ENCODE data around the gene MPP3. TPM values are rescaled to one million over a fixed set of nuclear protein-coding genes. Genes with fewer than 3 reads are reported as not detected.

MPP3 gene
- total and polyA plus RNA-seq, 2 of the 4 experiments (the other 2 are of a cell fraction): 5.7 to 11.9 TPM

- H4K8ac ChIP-seq (ENCODE audit: low read depth in 2 of 2, low read length in 2 of 2): no peak overlapping the region
- H3K4me1 ChIP-seq (ENCODE audit: control insufficient read depth, insufficient read depth, low read length): peaks cover 2% of the 10 kb centered on the region; the same call in 1 of the 2 replicates
- DNase-seq (peak; percentile 51), ATAC-seq (ENCODE audit: low read depth) (peak; percentile 56; the same call in 1 of the 2 replicates)
- H4K5ac ChIP-seq (ENCODE audit: low read depth, low read length): no peak overlapping the region
- no peak overlapping the region for H3K23ac ChIP-seq (ENCODE audit: low read depth, low read length)
- H2BK20ac ChIP-seq (ENCODE audit: low read depth, low read length): no peak overlapping the region
- no peaks in the 10 kb centered on the region for H3K9me1 ChIP-seq (ENCODE audit: insufficient read depth, low read length)
- H2AK5ac ChIP-seq (ENCODE audit: low read depth, low read length): no peak overlapping the region
- no peak overlapping the region for H2BK5ac ChIP-seq (ENCODE audit: low read depth, low read length, poor library complexity, severe bottlenecking)
- intact Hi-C loops (cut with micrococcal nuclease): no loop called here
- ChIA-PET POLR2A (ENCODE audit: unreplicated experiment) (interaction anchor here (0.6 kb wide), 1 partner anchor 11 kb away, joined by 3 read pairs; no protein-coding TSS in a partner anchor), CTCF (interaction anchor here (0.6 to 2.0 kb wide), 9 partner anchors 9 to 114 kb away, joined by 3 to 14 read pairs (median 4); partner anchors contain the start of genes CD300LG and MPP3)
- no peaks in the 10 kb centered on the region for H3K27me3 ChIP-seq (ENCODE audit: control insufficient read depth, insufficient read depth, low read length)
- H3K4ac ChIP-seq (ENCODE audit: low read depth, low read length): no peak overlapping the region
- no peaks in the 10 kb centered on the region for H3K9me3 ChIP-seq (ENCODE audit: control insufficient read depth, insufficient read depth, low read length)
- H3K9ac ChIP-seq (ENCODE audit: low read depth, low read length): no peak overlapping the region
- no peak overlapping the region for H2AFZ ChIP-seq (replicated peaks; ENCODE audit: low read length, poor library complexity)
- in situ Hi-C loops (cut with MboI; ENCODE audit: low sequenced_read_pairs): no loop called here
- no peaks in the 10 kb centered on the region; the same call in 1 of the 2 replicates for H4K20me1 ChIP-seq (ENCODE audit: insufficient read depth, low read length)
- TF ChIP-seq RFX5 (IDR thresholded peaks at IDR 0.05; ENCODE audit: low read depth, low read length) (no peak), NFE2L2 (IDR thresholded peaks at IDR 0.05; ENCODE audit: low read depth, low read length) (no peak), ELK1 (IDR thresholded peaks at IDR 0.05; ENCODE audit: borderline replicate concordance, low read depth, low read length) (no peak), SMC3 (IDR thresholded peaks at IDR 0.05; ENCODE audit: low read depth, low read length) (peak; percentile 43; the same call in 1 of the 2 replicates), RAD21 (IDR thresholded peaks at IDR 0.05; ENCODE audit: low read length) (peak; percentile 55), CTCF (conservative IDR thresholded peaks at IDR 0.05; ENCODE audit: low read depth, low read length) (peak; percentile 75)
- peak overlapping the region; percentile 53 for H2AK9ac ChIP-seq (replicated peaks; ENCODE audit: low read depth, low read length, poor library complexity)
- H2BK15ac ChIP-seq (ENCODE audit: low read depth, low read length): no peak overlapping the region
- H3K79me1 ChIP-seq (ENCODE audit: low read depth in 1 of 2, low read length in 2 of 2): peaks cover 0 to 3% of the 10 kb centered on the region in 2 experiments; a peak in 1 of 4 replicates
- no peak overlapping the region for H3K14ac ChIP-seq (replicated peaks; ENCODE audit: low read depth, low read length)
- no peak overlapping the region for H2BK120ac ChIP-seq (ENCODE audit: low read depth, low read length)
- 78% methylated on average over 3 of the region's 7 CpGs; no CpG with 5 or more reads in 1 of the 2 experiments for WGBS, 2 experiments (ENCODE audit: extremely low coverage in 2 of 2, insufficient read length in 1 of 2)
- H3K4me2 ChIP-seq (ENCODE audit: low read depth, low read length): no peak overlapping the region
- no peak overlapping the region for H3K4me3 ChIP-seq (ENCODE audit: insufficient read depth, low read depth, low read length)
- no peak overlapping the region for H3K27ac ChIP-seq (ENCODE audit: insufficient read depth, low read length)
- no TSS peak for BruUV-seq (replicated peaks)
- no peak overlapping the region for H4K91ac ChIP-seq (ENCODE audit: insufficient read depth, low read depth, low read length)
- H3K56ac ChIP-seq (ENCODE audit: extremely low read depth, insufficient read depth, low read length): no peak overlapping the region
- dilution Hi-C loops (cut with HindIII; ENCODE audit: low sequenced_read_pairs, unreplicated experiment): no loop called here
- H3K18ac ChIP-seq (ENCODE audit: low read depth, low read length): no peak overlapping the region
- H3K36me3 ChIP-seq (ENCODE audit: control insufficient read depth, insufficient read depth, low read length): peaks cover 22% of the 10 kb centered on the region
Observed at GRCh38 chr17:43766413-43767052, 66.4 kb downstream of the MPP3 start.
